NCI-H2171 (cell line): Measurements from ENCODE around the gene DNAJA2.

Source experiments
- DNase-seq: peaks from one replicate; lab custom pipeline; 2025; lab: John Stamatoyannopoulos, UW

The DNAJA2 gene

DNA sequence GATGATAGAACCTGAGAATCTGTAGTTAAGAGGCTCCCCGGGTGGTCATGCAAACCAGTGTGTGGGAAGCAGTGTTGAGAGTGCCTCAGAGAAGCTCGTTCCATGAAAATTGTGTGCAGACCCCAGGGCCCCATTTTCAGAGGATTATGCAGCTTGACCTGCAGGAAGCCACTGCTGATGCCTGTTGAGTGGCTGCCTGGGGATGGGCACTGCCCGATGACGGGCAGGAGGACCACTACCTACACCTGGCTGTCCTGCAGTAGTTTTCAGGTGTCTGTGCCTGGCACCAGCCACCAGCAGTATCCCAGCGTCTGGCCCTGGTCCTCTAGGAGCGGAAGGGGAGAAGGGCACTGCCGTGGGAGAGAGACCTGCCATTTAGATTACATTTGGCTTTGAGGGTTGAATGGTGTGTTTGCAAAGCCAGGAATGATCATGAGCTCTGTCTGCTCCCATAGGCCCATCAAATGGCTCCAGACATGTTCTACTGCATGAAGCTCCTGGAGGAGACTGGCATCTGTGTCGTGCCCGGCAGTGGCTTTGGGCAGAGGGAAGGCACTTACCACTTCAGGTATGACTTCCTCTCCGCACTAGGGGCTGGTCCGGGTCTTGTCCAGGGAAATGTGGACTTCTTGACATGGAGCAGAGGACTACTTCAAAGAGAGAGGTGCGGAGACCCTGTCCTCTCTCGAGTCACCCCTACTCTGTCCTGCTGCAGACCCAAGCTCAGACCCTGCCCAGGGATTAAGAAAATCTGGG is 46.8 kb downstream of the DNAJA2 start:
- DNase-seq: no peak

DNA sequence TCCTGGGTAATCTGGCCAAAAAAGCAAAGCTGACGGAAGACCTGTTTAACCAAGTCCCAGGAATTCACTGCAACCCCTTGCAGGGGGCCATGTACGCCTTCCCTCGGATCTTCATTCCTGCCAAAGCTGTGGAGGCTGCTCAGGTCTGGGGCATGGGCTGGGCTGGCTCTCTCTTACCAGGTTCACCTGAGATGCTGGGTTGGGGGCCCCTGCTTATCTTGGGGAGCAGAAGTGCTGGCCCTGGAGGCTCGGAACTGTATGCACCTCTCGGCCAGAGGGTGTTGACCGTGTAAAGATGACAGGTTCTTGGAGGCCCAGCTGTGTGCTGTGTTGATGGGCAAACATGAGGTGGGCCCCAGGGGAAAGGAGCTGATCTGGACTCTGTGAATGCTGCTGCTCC is 49.1 kb downstream of the DNAJA2 start:
- DNase-seq: no peak

DNA sequence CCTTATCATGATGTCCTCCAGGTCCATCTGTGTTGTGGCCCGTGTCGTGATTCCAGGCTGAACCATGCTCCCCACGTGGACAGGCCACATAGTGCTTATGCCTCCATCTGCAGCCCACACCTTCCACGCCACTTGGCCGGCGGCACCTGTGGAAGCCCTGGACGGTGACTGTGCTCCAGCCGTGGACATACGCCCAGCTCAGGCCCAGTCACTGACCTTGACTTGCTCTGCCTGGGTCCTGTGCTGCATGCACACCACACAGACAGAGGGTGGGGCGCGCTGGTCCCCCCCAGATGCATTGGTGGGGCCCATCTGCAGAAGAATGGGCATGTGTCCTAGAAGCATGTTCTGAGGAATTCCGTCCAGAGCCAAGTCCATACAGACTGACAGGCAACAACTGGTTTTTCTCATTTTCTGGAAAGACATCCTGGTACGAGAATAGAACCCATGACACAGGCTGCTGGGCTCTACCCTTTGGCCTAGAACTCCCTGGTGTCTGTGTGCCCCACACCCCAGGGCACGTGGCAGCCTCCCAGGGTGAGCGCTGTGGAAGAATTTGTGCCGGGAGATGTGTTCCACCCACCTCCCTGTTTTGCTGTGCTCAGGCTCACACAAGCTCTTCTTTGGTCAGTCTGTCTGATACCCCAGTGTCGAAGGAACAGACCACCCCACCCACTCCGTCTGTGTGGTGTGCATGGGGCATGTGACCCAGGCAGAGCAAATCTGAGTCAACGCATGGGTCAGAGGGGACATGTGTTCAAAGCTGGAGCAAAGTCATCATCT is 49.8 kb downstream of the DNAJA2 start:
- DNase-seq: no peak

DNA sequence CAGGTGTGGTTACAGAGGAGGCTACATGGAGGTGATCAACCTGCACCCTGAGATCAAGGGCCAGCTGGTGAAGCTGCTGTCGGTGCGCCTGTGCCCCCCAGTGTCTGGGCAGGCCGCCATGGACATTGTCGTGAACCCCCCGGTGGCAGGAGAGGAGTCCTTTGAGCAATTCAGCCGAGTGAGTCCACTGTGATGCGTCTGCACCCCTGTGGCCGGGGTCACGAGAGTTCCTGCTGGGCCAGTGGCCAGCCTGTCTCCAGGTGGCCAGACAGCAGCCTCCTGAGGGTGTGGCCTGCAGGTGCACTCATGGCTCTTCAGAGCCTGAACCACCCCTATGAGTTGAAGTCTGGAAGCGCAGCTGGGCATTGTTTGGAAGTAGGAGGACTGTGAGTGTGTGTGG is 51.2 kb downstream of the DNAJA2 start:
- no peak for DNase-seq

DNA sequence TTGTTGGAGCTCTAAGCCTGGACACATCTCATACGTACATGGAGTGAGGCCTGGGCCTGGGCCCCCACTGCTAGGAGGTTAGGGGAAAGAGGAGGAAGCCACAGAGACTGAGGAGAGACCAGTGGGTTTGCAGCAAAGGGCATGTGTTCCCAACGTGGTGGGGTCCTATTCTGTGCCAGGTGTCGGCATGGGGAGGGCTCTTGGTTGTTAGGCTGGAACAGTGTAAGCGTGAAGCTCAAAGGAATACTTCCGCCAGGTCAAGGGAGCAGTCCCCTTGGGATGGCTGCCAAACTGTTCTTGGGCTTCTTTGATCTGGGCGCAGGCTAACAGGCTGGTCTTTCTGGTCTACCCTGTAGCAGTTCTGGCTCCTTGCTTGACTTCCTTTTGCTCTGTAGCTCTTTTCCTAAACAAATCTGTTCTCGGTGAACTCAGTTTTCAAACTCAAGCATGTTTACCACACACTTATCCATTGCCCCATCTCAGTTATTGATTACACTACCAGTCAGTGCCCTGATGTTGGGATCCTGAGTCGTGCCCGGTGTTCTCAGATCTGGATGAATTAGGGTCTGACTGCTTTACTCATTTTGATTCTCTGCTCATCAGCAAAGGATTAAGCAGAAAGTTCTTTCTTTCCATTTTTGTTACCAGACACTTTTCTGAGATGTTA is 52.9 kb downstream of the DNAJA2 start:
- DNase-seq: no peak

DNA sequence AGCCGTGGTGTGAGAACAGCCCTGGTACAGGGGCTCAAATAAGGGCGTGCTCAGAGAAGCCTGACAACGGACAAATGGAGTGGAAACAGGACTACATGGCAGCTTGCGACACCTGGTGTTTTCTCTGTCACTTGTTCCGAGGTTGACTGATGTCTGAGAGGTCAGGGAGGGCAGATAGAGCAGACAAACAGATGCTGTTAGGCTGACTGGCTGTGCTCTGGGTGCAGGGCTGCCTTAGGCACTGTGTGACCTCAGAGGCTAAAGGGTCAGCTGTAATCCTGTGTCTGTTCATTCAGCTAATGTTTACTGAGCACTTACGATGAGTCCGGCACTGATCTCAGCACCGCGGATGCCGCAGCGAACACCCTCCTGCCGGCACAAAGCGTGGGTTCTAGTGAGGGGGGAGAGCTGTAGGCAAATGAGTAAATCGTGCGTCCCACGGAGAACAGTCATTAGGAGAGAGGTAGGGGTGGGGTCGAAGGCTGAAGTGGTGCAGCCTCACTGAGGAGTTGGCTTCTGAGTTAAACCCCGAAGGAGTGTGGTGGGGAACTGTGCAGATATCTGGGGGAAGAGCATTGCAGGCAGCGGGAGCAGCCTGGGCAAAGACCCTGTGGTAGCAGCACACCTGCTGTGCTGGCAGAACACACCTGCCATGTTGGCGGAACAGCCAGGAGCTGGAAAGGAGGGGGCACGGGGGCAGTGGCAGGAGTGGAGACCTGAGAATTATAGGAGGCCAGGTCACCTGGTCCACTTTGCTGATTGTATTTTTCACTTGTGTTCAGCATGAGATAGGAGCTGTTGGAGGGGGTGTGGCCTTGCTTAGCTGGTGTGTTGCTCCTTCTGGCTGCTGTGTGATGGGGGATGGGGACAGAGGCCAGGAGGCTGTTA is 54.3 kb downstream of the DNAJA2 start:
- peak; percentile 7 for DNase-seq

DNA sequence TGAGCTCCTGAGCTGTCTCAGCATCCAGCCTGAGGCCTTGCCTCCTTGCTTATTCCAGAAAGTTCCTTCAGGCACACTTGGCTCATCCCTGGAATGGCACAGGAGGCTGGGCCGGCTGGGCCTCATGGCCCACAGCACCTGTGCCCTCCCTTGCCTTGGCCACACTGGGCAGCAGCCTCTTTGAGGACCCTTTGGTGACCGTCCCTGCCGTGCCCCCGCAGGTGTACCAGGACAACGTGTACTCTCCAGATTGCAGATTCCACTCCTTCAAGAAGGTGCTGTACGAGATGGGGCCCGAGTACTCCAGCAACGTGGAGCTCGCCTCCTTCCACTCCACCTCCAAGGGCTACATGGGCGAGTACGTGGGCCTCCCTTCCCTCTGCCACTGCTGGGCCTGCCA is 55.1 kb downstream of the DNAJA2 start:
- DNase-seq: no peak

DNA sequence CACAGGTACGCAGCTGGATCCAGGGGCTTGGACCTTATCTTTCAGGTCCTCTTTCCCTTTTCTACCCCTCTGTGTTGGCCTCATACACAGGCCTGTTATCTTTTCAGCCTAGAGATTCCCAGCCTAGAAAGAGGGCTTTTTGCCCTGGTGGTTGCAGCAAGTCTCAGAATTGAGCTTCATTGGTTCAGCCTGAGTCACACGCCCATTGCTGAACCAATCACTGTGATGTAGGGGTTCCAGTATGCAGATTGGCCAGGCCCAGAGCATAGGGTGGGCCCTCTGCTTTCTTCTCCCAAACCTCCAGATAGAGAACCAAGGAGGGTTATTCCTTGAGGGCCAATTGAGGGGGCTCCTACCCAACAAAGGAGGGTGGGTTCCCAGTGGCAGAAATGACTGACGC is 56.5 kb downstream of the DNAJA2 start:
- no peak for DNase-seq

DNA sequence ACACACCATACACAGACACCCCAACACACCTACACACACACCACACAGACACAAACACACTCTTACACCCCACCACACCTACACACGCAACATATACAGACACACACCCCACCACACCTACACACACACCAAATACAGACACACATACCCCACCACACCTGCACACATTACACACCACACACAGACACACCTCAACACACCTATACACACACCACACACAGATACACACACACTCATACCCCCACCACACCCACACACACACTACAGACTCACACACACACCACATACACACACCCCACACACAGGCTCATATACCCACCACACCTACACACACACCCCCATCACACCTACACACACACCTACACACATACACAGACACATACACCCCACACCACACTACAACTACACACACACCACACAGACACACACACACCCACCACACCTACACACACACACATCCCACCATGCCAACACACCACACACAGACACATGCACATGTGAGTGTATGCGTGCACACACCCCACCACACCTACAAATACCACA is 57.9 kb downstream of the DNAJA2 start:
- DNase-seq: no peak

DNA sequence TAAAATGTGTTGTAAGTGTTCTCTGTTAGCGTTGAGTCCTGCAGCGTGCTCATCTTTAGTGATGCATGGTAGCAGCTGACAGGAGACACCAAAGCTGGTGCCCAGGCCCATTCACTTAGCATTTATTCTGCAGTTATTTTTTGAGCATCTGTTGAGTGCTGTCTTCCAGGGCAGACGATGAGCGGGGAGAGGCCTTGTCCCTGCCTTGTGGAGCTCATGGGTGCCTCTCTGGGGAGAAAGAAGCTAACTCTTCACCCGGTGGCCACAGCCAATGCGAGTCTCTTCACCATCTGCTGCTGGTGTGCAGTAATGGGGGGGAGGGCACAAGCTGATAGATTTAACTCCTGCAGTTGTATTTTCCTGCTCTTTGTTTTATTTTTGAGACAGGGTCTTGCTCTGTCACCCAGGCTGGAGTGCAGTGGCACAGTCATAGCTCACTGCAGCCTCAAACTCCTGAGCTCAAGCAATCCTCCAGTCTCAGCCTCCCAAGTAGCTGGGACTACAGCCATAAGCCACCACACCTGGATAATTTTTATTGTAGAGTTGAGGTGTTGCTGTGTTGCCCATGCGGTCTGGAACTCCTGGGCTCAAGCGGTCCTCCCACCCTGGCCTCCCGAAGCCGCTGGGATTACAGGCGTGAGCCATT is 58.8 kb downstream of the DNAJA2 start:
- DNase-seq: peak; percentile 74

DNA sequence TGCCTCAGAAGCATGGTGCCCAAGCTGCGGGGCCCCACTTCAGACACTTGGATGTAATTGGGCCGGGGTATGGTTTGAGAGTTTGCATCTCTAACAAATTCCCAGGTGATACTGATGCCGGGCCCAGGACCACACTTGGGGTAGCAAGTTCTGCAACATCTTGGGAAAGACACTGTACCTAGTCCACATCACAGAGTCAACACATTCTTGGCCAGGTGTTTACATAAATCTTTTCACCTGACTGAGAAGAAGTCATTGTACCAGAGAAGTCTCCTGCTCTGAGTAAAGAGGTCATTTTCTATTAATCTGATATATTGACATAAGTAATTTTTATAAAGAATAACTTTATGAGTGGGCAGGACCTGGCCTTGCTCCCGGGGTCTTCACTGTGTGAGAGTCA is 61.8 kb downstream of the DNAJA2 start:
- DNase-seq: no peak

DNA sequence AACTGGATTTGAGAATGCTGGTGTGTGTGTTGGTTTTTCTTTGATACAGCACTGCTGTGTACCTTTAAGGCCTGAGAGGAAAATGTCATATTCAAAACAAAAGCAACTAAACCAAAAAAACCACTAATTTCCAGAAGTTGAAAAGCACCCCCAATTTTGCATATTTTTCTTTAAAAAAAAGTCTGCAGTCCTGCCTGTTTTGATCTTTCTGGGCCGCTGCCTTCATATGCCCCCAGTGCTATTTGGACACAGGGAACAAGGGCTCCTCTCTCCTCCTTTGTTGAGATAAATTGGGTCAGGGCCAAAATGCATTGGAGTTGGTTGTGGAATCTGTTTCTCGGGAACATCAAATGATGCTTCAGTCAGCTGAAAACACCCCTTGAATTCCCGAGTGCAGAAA is 62.4 kb downstream of the DNAJA2 start:
- no peak for DNase-seq

DNA sequence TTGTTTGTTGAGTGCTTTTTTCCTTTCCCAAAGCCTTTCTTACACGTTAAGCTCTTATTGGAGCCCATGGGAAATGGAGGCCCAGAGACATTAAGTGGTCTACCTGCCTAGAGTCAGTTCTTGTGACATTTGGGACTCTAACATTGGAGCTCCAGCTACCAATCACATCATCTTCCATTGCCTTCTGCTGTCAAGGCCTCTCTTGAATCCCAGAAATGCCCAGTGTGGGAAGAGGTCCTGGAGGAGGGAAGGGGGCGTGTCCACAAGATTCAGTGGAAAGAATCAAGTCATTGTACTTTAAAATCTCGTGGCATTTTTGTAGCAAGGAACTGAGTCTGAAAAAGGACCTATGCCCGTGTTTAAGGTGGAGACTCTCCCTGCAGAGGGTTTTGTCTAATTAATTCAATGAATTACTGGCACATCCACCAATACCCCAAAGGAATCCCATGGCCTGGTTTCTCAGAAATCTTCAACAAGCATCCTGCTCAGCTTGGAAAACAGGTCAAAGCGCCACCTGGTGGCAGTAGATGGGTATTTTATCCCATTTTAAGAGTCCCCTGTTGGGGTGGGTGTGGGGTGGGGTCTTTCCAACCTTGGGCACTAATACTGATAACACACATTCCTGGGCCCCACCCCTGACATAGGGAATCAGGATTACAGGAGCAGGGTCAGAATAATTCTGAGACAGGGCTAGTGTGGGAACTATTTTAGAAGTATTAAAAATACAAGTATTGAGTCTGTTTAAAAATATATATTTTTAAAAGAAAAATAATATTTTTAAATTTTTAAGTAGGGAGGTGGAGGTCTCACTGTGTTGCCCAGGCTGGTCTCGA is 64.7 kb downstream of the DNAJA2 start:
- no peak for DNase-seq

DNA sequence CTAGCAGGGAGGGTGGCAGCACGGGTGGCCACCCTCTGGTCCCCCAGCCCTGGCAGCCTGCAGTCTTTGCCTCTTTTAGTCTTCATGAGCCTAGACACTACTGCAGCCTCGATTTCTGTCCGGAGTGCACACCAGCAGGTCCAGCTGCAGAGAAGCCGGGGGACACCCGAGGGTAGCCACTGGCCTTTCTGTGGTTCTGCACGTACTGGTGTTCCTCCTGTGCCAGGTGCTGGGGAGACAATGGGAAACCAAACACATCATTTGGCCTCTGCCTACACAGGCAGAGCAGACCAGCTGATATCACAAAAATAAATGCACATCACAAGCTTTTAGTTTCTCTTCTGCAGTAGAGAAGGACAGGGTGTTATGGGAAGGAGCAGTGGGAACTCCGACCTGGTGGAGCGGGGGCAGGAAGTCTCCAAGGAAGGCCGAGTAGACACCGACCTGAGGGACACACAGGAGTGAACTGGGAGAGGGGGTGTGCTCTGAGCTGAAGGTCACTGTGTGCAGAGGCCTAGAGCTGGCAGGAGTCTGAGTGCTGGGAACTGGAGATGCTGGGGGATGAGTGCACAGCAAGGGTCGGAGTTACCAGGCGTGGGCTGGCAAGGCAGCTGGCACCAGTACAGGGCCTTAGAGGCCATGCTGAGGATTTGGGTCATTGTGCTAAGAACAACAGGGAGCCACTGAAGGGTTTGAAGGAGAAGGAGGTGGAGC is 66.3 kb downstream of the DNAJA2 start:
- DNase-seq: no peak

DNA sequence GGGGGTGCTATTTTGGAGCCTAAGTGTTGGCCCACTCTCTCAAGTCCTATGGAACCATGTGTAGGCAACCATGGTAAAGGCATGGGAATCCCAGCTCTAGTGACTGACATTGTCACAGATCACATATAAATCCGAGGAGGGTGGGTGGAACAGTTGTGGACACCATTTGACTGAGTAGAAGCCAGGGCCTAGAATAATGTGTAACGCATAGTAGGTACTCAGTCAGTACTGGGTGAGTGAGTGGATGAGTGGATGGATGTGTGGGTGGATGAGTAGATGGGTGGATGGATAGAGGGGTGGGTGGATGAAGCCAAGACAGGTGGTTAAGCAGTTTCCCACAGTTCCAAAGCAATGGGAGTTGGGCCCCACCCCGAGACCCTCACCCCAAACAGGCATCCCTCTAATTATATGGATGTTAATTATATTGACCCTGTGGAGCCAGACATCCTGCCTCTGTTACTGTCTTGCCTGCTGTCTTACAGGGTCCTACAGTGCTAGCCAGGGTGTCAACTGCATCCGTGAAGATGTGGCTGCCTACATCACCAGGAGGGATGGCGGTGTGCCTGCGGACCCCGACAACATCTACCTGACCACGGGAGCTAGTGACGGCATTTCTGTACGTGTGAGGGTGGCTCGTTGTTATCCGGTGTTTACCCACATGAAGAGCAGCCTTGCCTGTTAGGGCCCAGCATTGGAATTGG is 67.0 kb downstream of the DNAJA2 start:
- DNase-seq: no peak
